Endothelial cell of umbilical vein (primary cell): ENCODE results near the gene HHATL.

ENCODE experiments used
- JUN ChIP-seq: IDR thresholded peaks from 2 replicates; pipeline ENCODE4 v1.6.1; 2011; ENCODE audit warnings: borderline replicate concordance, low read depth; ENCODE audit not compliant: insufficient read length, insufficient read depth
- TF ChIP-seq, protein P1 (sequence below), 2 donors: IDR thresholded peaks; 1 replicate in 1 of 2; 2 replicates in 1 of 2; pipeline ENCODE4 v1.5.1; 2011; ENCODE audit warnings: low read length in 2 of 2, mild to moderate bottlenecking in 2 of 2, moderate library complexity in 2 of 2, control low read depth in 1 of 2, inconsistent platforms in 1 of 2, low read depth in 1 of 2; ENCODE audit not compliant: insufficient read depth in 1 of 2; ENCODE audit errors: extremely low read depth in 1 of 2
- TF ChIP-seq, protein P2 (sequence below): IDR thresholded peaks from 2 replicates; pipeline ENCODE4 v1.6.1; 2011; ENCODE audit not compliant: insufficient read depth, insufficient read length

DNA sequence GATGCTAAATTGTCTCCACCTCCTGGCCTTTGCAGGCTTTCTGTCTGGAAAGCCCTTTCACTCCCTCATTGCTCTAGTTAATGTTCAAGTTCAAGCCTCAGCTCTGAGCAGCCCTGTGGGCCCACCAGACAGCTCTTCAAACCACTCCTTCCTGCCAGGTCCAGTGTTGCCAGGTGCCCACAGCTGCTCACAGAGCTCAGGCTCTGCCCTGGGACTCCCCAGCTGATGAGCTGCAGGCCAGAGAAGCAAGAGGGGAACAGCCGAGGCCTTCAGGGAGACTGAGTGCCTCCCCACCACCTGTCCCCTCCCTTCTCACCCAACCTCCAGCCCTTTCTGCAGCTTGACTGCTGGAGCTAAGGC, 50.4 kb downstream of the HHATL start:
- no peak for TF ChIP-seq JUN
- TF ChIP-seq, protein P1, sequence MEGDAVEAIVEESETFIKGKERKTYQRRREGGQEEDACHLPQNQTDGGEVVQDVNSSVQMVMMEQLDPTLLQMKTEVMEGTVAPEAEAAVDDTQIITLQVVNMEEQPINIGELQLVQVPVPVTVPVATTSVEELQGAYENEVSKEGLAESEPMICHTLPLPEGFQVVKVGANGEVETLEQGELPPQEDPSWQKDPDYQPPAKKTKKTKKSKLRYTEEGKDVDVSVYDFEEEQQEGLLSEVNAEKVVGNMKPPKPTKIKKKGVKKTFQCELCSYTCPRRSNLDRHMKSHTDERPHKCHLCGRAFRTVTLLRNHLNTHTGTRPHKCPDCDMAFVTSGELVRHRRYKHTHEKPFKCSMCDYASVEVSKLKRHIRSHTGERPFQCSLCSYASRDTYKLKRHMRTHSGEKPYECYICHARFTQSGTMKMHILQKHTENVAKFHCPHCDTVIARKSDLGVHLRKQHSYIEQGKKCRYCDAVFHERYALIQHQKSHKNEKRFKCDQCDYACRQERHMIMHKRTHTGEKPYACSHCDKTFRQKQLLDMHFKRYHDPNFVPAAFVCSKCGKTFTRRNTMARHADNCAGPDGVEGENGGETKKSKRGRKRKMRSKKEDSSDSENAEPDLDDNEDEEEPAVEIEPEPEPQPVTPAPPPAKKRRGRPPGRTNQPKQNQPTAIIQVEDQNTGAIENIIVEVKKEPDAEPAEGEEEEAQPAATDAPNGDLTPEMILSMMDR (IDR thresholded peaks at IDR 0.05; ENCODE audit: extremely low read depth in 1 of 2, insufficient read depth in 1 of 2, low read depth in 1 of 2, low read length in 2 of 2), result no peak
- TF ChIP-seq, protein P2, sequence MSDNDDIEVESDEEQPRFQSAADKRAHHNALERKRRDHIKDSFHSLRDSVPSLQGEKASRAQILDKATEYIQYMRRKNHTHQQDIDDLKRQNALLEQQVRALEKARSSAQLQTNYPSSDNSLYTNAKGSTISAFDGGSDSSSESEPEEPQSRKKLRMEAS, result no peak
